Keratinocyte (primary cell): ENCODE measurements around the gene GPR176. TPM values are rescaled to one million over a fixed set of nuclear protein-coding genes. Genes with fewer than 3 reads are reported as not detected.

Experiments
- DNase-seq: peaks from one replicate; pipeline ENCODE4 v3.0.0-alpha.2; 2011; ENCODE audit warnings: low read depth, missing footprints, low spot score
- FAIRE-seq: peaks from 2 replicates; lab custom pipeline; 2011; peaks lifted over from hg19 to GRCh38; lab: Jason Lieb, UNC
- H2AFZ ChIP-seq: 2 replicates; pipeline ENCODE4 v1.6.0; 2012; ENCODE audit warnings: low read length, control low read depth, inconsistent platforms; ENCODE audit not compliant: control insufficient read depth
- H3K27ac ChIP-seq: 2 replicates; pipeline ENCODE4 v1.5.1; 2011; ENCODE audit warnings: low read length; ENCODE audit not compliant: control insufficient read depth, insufficient read depth
- H3K27me3 ChIP-seq: 3 replicates; pipeline ENCODE4 v1.6.0; 2011; ENCODE audit warnings: low read length; ENCODE audit not compliant: control insufficient read depth, insufficient read depth; ENCODE audit errors: extremely low read depth
- H3K36me3 ChIP-seq, 2 experiments: 2 replicates in 1 of 2; 3 replicates in 1 of 2; pipeline ENCODE4 v1.5.1; 2011; ENCODE audit warnings: low read length in 2 of 2, mild to moderate bottlenecking in 1 of 2; ENCODE audit not compliant: control insufficient read depth in 2 of 2, insufficient read depth in 2 of 2; ENCODE audit errors: extremely low read depth in 1 of 2
- H3K4me1 ChIP-seq: 3 replicates; pipeline ENCODE4 v1.5.1; 2011; ENCODE audit warnings: low read length; ENCODE audit not compliant: control insufficient read depth, insufficient read depth; ENCODE audit errors: extremely low read depth
- H3K4me2 ChIP-seq: 3 replicates; pipeline ENCODE4 v1.6.0; 2011; ENCODE audit warnings: low read depth, low read length; ENCODE audit not compliant: control insufficient read depth, insufficient read depth; ENCODE audit errors: extremely low read depth
- H3K4me3 ChIP-seq, 3 experiments: fragments of 200-600 bp in 1 of 3; sonication (generic) in 1 of 3; 2 replicates in 2 of 3; 3 replicates in 1 of 3; pipeline ENCODE4 v1.5.1; 2011 to 2016; ENCODE audit warnings: low read length in 3 of 3, mild to moderate bottlenecking in 3 of 3, control low read depth in 2 of 3, inconsistent platforms in 1 of 3, low read depth in 1 of 3, mixed read lengths in 1 of 3, mixed run types in 1 of 3, moderate library complexity in 1 of 3; ENCODE audit not compliant: control insufficient read depth in 2 of 3, insufficient read depth in 2 of 3; ENCODE audit errors: extremely low read depth in 1 of 3
- H3K79me2 ChIP-seq: 2 replicates; pipeline ENCODE4 v1.6.0; 2012; ENCODE audit warnings: low read length; ENCODE audit not compliant: control insufficient read depth, insufficient read depth
- H3K9ac ChIP-seq: 3 replicates; pipeline ENCODE4 v1.6.0; 2011; ENCODE audit warnings: low read length; ENCODE audit not compliant: control insufficient read depth, insufficient read depth; ENCODE audit errors: extremely low read depth
- H3K9me1 ChIP-seq: 3 replicates; pipeline ENCODE4 v1.6.0; 2011; ENCODE audit warnings: low read length; ENCODE audit not compliant: control insufficient read depth, insufficient read depth; ENCODE audit errors: extremely low read depth
- H3K9me3 ChIP-seq: 2 replicates; pipeline ENCODE4 v1.5.1; 2012; ENCODE audit warnings: low read depth, low read length; ENCODE audit not compliant: control insufficient read depth
- H4K20me1 ChIP-seq: 3 replicates; pipeline ENCODE4 v1.6.0; 2011; ENCODE audit warnings: low read length; ENCODE audit not compliant: control insufficient read depth, insufficient read depth; ENCODE audit errors: extremely low read depth
- CTCF ChIP-seq, 3 experiments: IDR thresholded peaks in 1 of 3; conservative IDR thresholded peaks in 1 of 3; optimal IDR thresholded peaks in 1 of 3; 2 replicates in 2 of 3; 3 replicates in 1 of 3; pipeline versions ENCODE3 to v1.5.1; 2011; ENCODE audit warnings: low read length in 3 of 3, mild to moderate bottlenecking in 3 of 3, moderate library complexity in 2 of 3, control low read depth in 1 of 3, inconsistent platforms in 1 of 3; ENCODE audit not compliant: insufficient read depth in 2 of 3; ENCODE audit errors: extremely low read depth in 1 of 3
- EZH2 ChIP-seq: IDR thresholded peaks from one replicate; pipeline ENCODE4 v1.6.1; 2012; ENCODE audit warnings: inconsistent platforms, mild to moderate bottlenecking, low read length, moderate library complexity
- dilution Hi-C: fragments of 300-500 bp; cut with MboI; formaldehyde crosslinking; loops from one replicate; pipeline ENCODE4 v1.7.0; 2020; ENCODE audit warnings: low sequenced_read_pairs; ENCODE audit not compliant: extremely low pct_ligation_motif_present
- polyA plus RNA-seq, 5 experiments: library from polyadenylated mRNA; depleted of rRNA in 3 of 5; stranded (reverse) in 3 of 5; stranded (forward) in 1 of 5; unstranded in 1 of 5; fragments of >200 nt; gene quantifications; 1 replicate in 1 of 5; 2 replicates in 3 of 5; 3 replicates in 1 of 5; pipeline versions ENCODE4 v1.2.1 to v1.2.3, GENCODE V29; 2011 to 2012; ENCODE audit warnings: missing spikeins in 2 of 5, low read depth in 1 of 5, low replicate concordance in 1 of 5

The GPR176 gene
- polyA plus RNA-seq, 1 donor (not counting 4 experiments of a cell fraction or from before 2014, with no cell fraction given), result 12.5 TPM

- TF ChIP-seq CTCF (optimal IDR thresholded peaks at IDR 0.05 in 1 of 3, IDR thresholded peaks at IDR 0.05 in 1 of 3, conservative IDR thresholded peaks at IDR 0.05 in 1 of 3; ENCODE audit: extremely low read depth in 1 of 3, insufficient read depth in 2 of 3, low read length in 3 of 3) (no peak), EZH2 (no peak)
- Histone ChIP-seq H3K9ac (no peak overlapping the region), H2AFZ (no peak overlapping the region), H3K36me3 (no peaks in the 10 kb centered on the region), H3K27ac (no peak overlapping the region), H3K79me2 (peaks cover 4% of the 10 kb centered on the region), H4K20me1 (no peaks in the 10 kb centered on the region), H3K9me1 (no peaks in the 10 kb centered on the region), H3K4me3 (no peak overlapping the region), H3K4me1 (peaks cover 18% of the 10 kb centered on the region), H3K27me3 (no peaks in the 10 kb centered on the region), H3K9me3 (no peaks in the 10 kb centered on the region), H3K4me2 (no peak overlapping the region)
- FAIRE-seq (peak; percentile 9), DNase-seq (no peak)
- dilution Hi-C loops, result no loop called here
Measured at GRCh38 chr15:39884351-39884750, 35.7 kb downstream of the GPR176 start.

- Histone ChIP-seq H3K79me2 (peaks cover 5% of the 10 kb centered on the region), H2AFZ (no peak overlapping the region), H3K4me2 (no peak overlapping the region), H3K4me1 (peaks cover 13% of the 10 kb centered on the region), H3K9ac (no peak overlapping the region), H3K27me3 (no peaks in the 10 kb centered on the region), H3K27ac (no peak overlapping the region), H3K9me3 (no peaks in the 10 kb centered on the region), H4K20me1 (no peaks in the 10 kb centered on the region), H3K36me3 (no peaks in the 10 kb centered on the region), H3K9me1 (no peaks in the 10 kb centered on the region), H3K4me3 (no peak overlapping the region)
- no peak for FAIRE-seq
- TF ChIP-seq CTCF (optimal IDR thresholded peaks at IDR 0.05 in 1 of 3, IDR thresholded peaks at IDR 0.05 in 1 of 3, conservative IDR thresholded peaks at IDR 0.05 in 1 of 3; ENCODE audit: extremely low read depth in 1 of 3, insufficient read depth in 2 of 3, low read length in 3 of 3), result no peak
- TF ChIP-seq EZH2, result no peak
- dilution Hi-C loops, result no loop called here
- no peak for DNase-seq
Measured at GRCh38 chr15:39882602-39883001, 37.5 kb downstream of the GPR176 start.
